SU-DHL-6 (cell line): ENCODE data around the gene HAL.

Experiments
- H2AFZ ChIP-seq: fragments of 200-600 bp; sonication (generic); 2 replicates; pipeline ENCODE4 v1.6.1; 2014; ENCODE audit warnings: low read depth, mild to moderate bottlenecking, moderate library complexity, mixed read lengths, antibody characterized with exemption, low read length; ENCODE audit not compliant: severe bottlenecking
- H3F3A ChIP-seq: fragments of 200-600 bp; shearing (Covaris generic); 2 replicates; pipeline ENCODE4 v1.6.0; 2016; ENCODE audit warnings: antibody characterized with exemption, mild to moderate bottlenecking; ENCODE audit not compliant: insufficient read depth
- H3K27ac ChIP-seq: fragments of 200-600 bp; sonication (generic); 2 replicates; pipeline ENCODE4 v1.5.1; 2016; ENCODE audit warnings: low read depth, mild to moderate bottlenecking, low read length, moderate library complexity, mixed read lengths
- H3K27me3 ChIP-seq: fragments of 200-600 bp; sonication (generic), shearing (Covaris generic); 2 replicates; pipeline ENCODE4 v1.6.0; 2014; ENCODE audit warnings: mild to moderate bottlenecking, low read length
- H3K36me3 ChIP-seq: fragments of 200-600 bp; sonication (generic); 2 replicates; pipeline ENCODE4 v1.6.1; 2014; ENCODE audit warnings: mild to moderate bottlenecking, low read length, mixed read lengths
- H3K4me2 ChIP-seq: fragments of 300-600, 200-600 bp; shearing (Covaris generic), sonication (generic); 2 replicates; pipeline ENCODE4 v1.6.0; 2014; ENCODE audit warnings: low read length, low read depth, mild to moderate bottlenecking; ENCODE audit not compliant: poor library complexity, severe bottlenecking
- H3K4me3 ChIP-seq: fragments of 200-600 bp; sonication (generic); 2 replicates; pipeline ENCODE4 v1.5.1; 2014; ENCODE audit warnings: antibody characterized with exemption, low read length, mild to moderate bottlenecking, mixed read lengths; ENCODE audit not compliant: insufficient read depth, poor library complexity, severe bottlenecking
- H3K79me2 ChIP-seq: fragments of 200-600 bp; sonication (generic); 2 replicates; pipeline ENCODE4 v1.6.1; 2014; ENCODE audit warnings: mild to moderate bottlenecking, low read length, moderate library complexity; ENCODE audit not compliant: insufficient read depth
- H3K9ac ChIP-seq: fragments of 200-600 bp; sonication (generic); 2 replicates; pipeline ENCODE4 v1.7.0; 2014; ENCODE audit warnings: mild to moderate bottlenecking, low read length
- H3K9me2 ChIP-seq: fragments of 200-600 bp; sonication (generic); replicated peaks from 2 replicates; pipeline ENCODE4 v1.6.1; 2014; ENCODE audit warnings: low read length; ENCODE audit not compliant: insufficient read depth
- H3K9me3 ChIP-seq: fragments of 200-600 bp; sonication (generic); 2 replicates; pipeline ENCODE4 v1.6.1; 2014; ENCODE audit warnings: low read length, mixed read lengths; ENCODE audit not compliant: insufficient read depth
- H4K20me1 ChIP-seq: fragments of 200-600 bp; sonication (generic); 2 replicates; pipeline ENCODE4 v1.6.1; 2014; ENCODE audit warnings: low read depth, mild to moderate bottlenecking, antibody characterized with exemption, low read length, moderate library complexity, mixed read lengths
- EZH2phosphoT487 ChIP-seq: fragments of 200-600 bp; sonication (generic), shearing (Covaris generic); conservative IDR thresholded peaks from 2 replicates; pipeline ENCODE4 v1.6.1; 2018; ENCODE audit warnings: mild to moderate bottlenecking, antibody characterized with exemption, low read length, moderate library complexity, mixed read lengths
- TF ChIP-seq, protein P1 (sequence below): fragments of 200-600 bp; sonication (generic); IDR thresholded peaks from one replicate; pipeline ENCODE4 v1.5.1; 2017; ENCODE audit warnings: antibody characterized with exemption, mild to moderate bottlenecking, low read length, moderate library complexity; ENCODE audit not compliant: insufficient read depth, poor library complexity, severe bottlenecking

HAL gene

DNA sequence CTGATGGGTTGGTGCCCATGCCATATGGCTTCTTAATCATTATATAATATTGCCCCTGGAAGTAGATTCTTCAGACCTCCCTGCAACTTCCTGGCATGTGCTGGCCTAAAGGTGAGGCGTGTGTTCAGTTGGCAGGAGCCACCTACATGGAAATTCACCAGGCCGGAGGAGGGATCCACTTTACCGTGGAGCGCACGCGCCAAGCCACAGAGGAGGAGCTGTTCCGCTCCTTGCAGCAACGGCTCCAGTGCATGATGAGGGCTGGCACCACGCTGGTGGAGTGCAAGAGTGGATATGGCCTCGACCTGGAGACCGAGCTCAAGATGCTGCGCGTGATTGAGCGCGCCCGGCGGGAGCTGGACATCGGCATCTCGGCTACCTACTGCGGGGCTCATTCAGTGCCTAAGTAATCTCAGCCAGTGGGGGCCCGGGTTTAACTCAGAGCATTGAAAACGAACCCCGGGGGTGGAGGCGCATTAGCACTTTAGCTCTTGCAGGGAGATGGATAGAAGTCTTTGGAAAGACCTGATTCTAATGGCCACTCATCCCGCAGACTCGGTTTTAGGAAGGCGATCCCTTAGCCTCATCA, 39.5 kb downstream of the HAL start:
- H3K27me3 ChIP-seq: no peaks in the 10 kb centered on the region
- no peak for TF ChIP-seq EZH2phosphoT487

DNA sequence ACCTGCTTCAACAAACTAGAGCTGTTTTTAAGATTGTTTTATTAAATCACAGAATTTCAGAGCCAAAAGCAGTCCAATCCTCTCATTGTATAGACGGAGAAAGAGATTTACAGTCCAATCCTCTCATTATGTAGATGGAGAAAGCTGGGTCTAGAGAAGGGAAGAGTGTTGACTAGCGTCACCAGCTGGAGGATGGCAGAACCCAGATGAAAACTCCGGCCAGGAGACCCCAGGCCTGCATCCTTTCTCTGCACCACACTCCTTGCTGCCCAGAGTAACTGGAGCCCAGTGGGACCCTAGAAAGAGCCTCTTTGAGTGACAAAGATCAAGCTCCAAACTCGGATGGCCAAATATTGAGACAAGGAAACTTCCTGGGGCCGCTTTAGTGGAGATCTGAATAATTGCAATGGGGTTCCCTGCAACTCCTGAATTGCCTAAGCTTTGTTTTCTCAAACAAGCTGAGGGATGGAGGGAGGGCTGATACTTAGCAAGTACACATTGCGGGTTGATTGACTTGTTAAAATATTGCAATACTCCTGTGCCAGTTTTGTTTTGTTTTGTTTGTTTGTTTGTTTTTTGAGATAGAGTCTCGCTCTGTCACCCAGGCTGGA, 40.5 kb downstream of the HAL start:
- Histone ChIP-seq H3K4me3 (no peak overlapping the region), H3K9me3 (no peaks in the 10 kb centered on the region), H3K79me2 (no peaks in the 10 kb centered on the region), H4K20me1 (no peaks in the 10 kb centered on the region), H3K27ac (no peak overlapping the region), H3K9me2 (no peaks in the 10 kb centered on the region), H3K9ac (no peak overlapping the region), H3K36me3 (no peaks in the 10 kb centered on the region), H2AFZ (no peak overlapping the region), H3K4me2 (no peak overlapping the region), H3K27me3 (no peaks in the 10 kb centered on the region), H3F3A (no peaks in the 10 kb centered on the region)
- TF ChIP-seq, protein P1, sequence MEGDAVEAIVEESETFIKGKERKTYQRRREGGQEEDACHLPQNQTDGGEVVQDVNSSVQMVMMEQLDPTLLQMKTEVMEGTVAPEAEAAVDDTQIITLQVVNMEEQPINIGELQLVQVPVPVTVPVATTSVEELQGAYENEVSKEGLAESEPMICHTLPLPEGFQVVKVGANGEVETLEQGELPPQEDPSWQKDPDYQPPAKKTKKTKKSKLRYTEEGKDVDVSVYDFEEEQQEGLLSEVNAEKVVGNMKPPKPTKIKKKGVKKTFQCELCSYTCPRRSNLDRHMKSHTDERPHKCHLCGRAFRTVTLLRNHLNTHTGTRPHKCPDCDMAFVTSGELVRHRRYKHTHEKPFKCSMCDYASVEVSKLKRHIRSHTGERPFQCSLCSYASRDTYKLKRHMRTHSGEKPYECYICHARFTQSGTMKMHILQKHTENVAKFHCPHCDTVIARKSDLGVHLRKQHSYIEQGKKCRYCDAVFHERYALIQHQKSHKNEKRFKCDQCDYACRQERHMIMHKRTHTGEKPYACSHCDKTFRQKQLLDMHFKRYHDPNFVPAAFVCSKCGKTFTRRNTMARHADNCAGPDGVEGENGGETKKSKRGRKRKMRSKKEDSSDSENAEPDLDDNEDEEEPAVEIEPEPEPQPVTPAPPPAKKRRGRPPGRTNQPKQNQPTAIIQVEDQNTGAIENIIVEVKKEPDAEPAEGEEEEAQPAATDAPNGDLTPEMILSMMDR: no peak
- TF ChIP-seq EZH2phosphoT487: no peak

More for the DNA sequence above, 39.5 kb downstream of the HAL start:
- Histone ChIP-seq H3K36me3 (no peaks in the 10 kb centered on the region), H3F3A (no peaks in the 10 kb centered on the region), H3K9me2 (no peaks in the 10 kb centered on the region), H4K20me1 (no peaks in the 10 kb centered on the region), H3K79me2 (no peaks in the 10 kb centered on the region), H3K9me3 (no peaks in the 10 kb centered on the region), H3K4me2 (no peak overlapping the region), H3K9ac (no peak overlapping the region), H2AFZ (no peak overlapping the region), H3K27ac (no peak overlapping the region), H3K4me3 (no peak overlapping the region)

DNA sequence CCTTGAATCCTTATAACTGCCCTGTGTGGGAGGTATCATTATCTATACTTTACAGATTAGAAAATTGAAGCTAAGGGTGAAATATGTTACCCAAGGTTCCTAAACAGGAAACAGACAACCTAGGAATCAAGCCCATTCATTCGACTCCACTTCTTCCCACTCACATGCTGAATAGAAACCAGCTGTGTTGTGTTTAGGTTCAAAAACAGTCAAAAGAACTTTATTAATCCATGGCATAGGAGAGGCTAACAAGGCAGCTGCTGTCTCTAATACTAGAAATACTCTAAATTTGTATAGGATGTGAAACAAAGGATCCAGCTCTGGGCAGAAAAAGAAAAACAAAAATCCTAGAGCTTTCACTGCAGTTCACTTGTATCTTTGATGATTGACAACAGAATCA, 43.1 kb downstream of the HAL start:
- Histone ChIP-seq H2AFZ (no peak overlapping the region), H3K9me3 (no peaks in the 10 kb centered on the region), H3K4me3 (no peak overlapping the region), H3K27me3 (no peaks in the 10 kb centered on the region), H3F3A (no peaks in the 10 kb centered on the region), H3K9me2 (no peaks in the 10 kb centered on the region), H3K27ac (no peak overlapping the region), H3K36me3 (no peaks in the 10 kb centered on the region), H3K4me2 (no peak overlapping the region), H3K9ac (no peak overlapping the region), H3K79me2 (no peaks in the 10 kb centered on the region), H4K20me1 (no peaks in the 10 kb centered on the region)
- TF ChIP-seq, protein P1: no peak
- TF ChIP-seq EZH2phosphoT487: no peak

- TF ChIP-seq EZH2phosphoT487: no peak
- TF ChIP-seq, protein P1: no peak
- no peaks in the 10 kb centered on the region for H3K27me3 ChIP-seq
Observed at GRCh38 chr12:95951515-95951914, 44.6 kb downstream of the HAL start.

More at GRCh38 chr12:95951515-95951914, 44.6 kb downstream of the HAL start:
- no peaks in the 10 kb centered on the region for H3K9me3 ChIP-seq
- H3K9me2 ChIP-seq: no peaks in the 10 kb centered on the region
- no peak overlapping the region for H3K9ac ChIP-seq
- H4K20me1 ChIP-seq: no peaks in the 10 kb centered on the region
- no peak overlapping the region for H3K4me3 ChIP-seq
- no peak overlapping the region for H2AFZ ChIP-seq
- no peak overlapping the region for H3K4me2 ChIP-seq
- no peaks in the 10 kb centered on the region for H3K79me2 ChIP-seq
- H3K36me3 ChIP-seq: no peaks in the 10 kb centered on the region
- H3K27ac ChIP-seq: no peak overlapping the region
- no peaks in the 10 kb centered on the region for H3F3A ChIP-seq
